GM23338 (cell line): ENCODE results near the gene CES3. TPM values are rescaled to one million over a fixed set of nuclear protein-coding genes. Genes with fewer than 3 reads are reported as not detected.

Experiments
- ATAC-seq: fragments of 200-7000 bp; cut with Tn5 transposase; 3 replicates; pipeline ENCODE4 v1.9.1; 2020
- DNase-seq: peaks from one replicate; pipeline ENCODE4 v3.0.0-alpha.2; 2015; ENCODE audit warnings: low spot score
- H2AFZ ChIP-seq: fragments of 200-600 bp; sonication (generic); 2 replicates; pipeline ENCODE4 v1.8.0; 2016; ENCODE audit warnings: antibody characterized with exemption, mild to moderate bottlenecking, moderate library complexity
- H3F3A ChIP-seq: fragments of 200-600 bp; sonication (generic); replicated peaks from 2 replicates; pipeline ENCODE4 v1.8.0; 2017; ENCODE audit warnings: antibody characterized with exemption, mixed run types, low read depth
- H3K27ac ChIP-seq: fragments of 200-600 bp; sonication (generic); 2 replicates; pipeline ENCODE4 v1.6.1; 2016; ENCODE audit warnings: low read depth
- H3K27me3 ChIP-seq: fragments of 200-600 bp; sonication (generic); 2 replicates; pipeline ENCODE4 v1.8.0; 2016; ENCODE audit warnings: mild to moderate bottlenecking, mixed run types, moderate library complexity; ENCODE audit not compliant: insufficient read depth
- H3K36me3 ChIP-seq: fragments of 200-600 bp; sonication (generic); 2 replicates; pipeline ENCODE4 v1.8.0; 2016; ENCODE audit warnings: mild to moderate bottlenecking; ENCODE audit not compliant: insufficient read depth
- H3K4me1 ChIP-seq: fragments of 200-600 bp; sonication (generic); 2 replicates; pipeline ENCODE4 v1.8.0; 2016; ENCODE audit warnings: mild to moderate bottlenecking, moderate library complexity; ENCODE audit not compliant: insufficient read depth
- H3K4me2 ChIP-seq: fragments of 200-600 bp; sonication (generic); 2 replicates; pipeline ENCODE4 v1.7.1; 2017; ENCODE audit warnings: mixed run types
- H3K4me3 ChIP-seq: fragments of 200-600 bp; sonication (generic); 2 replicates; pipeline ENCODE4 v1.6.1; 2016; ENCODE audit warnings: mixed run types
- H3K79me2 ChIP-seq: fragments of 200-600 bp; sonication (generic); replicated peaks from 2 replicates; pipeline ENCODE4 v1.8.0; 2017; ENCODE audit warnings: mild to moderate bottlenecking; ENCODE audit not compliant: insufficient read depth
- H3K9me2 ChIP-seq: fragments of 200-600 bp; sonication (generic); 2 replicates; pipeline ENCODE4 v1.8.0; 2017; ENCODE audit not compliant: insufficient read depth
- H4K20me1 ChIP-seq: fragments of 200-600 bp; sonication (generic); replicated peaks from 2 replicates; pipeline ENCODE4 v1.8.0; 2017; ENCODE audit warnings: mild to moderate bottlenecking; ENCODE audit not compliant: insufficient read depth
- H3K27ac Mint-ChIP-seq: 2 replicates; pipeline ENCODE4 v1.8.0; 2020; ENCODE audit warnings: inconsistent platforms, mild to moderate bottlenecking, moderate library complexity, mixed read lengths
- H3K27me3 Mint-ChIP-seq: 3 replicates; pipeline ENCODE4 v1.8.0; 2022; ENCODE audit warnings: low read depth, mild to moderate bottlenecking, moderate library complexity, mixed read lengths, inconsistent platforms; ENCODE audit not compliant: insufficient read depth, poor library complexity
- H3K36me3 Mint-ChIP-seq: 3 replicates; pipeline ENCODE4 v1.8.0; 2021; ENCODE audit warnings: low read depth, mild to moderate bottlenecking, inconsistent platforms, moderate library complexity, mixed read lengths
- H3K4me1 Mint-ChIP-seq: 3 replicates; pipeline ENCODE4 v1.8.0; 2020; ENCODE audit warnings: mild to moderate bottlenecking, inconsistent platforms, mixed read lengths
- H3K4me3 Mint-ChIP-seq: 3 replicates; pipeline ENCODE4 v1.8.0; 2021; ENCODE audit warnings: moderate library complexity, mild to moderate bottlenecking, inconsistent platforms, mixed read lengths
- H3K9me3 Mint-ChIP-seq: 3 replicates; pipeline ENCODE4 v1.8.0; 2020; ENCODE audit warnings: moderate library complexity, mild to moderate bottlenecking, inconsistent platforms, mixed read lengths
- CREB1 ChIP-seq: fragments of 250-450 bp; sonication (Bioruptor Pico); IDR thresholded peaks from 2 replicates; pipeline ENCODE4 v1.5.0; 2020; ENCODE audit warnings: low read depth, mild to moderate bottlenecking, moderate library complexity
- CTCF ChIP-seq, 2 experiments: fragments of 200-600 bp in 1 of 2; sonication (generic) in 1 of 2; conservative IDR thresholded peaks; 2 replicates each; pipeline versions ENCODE4 v1.5.1 to v1.6.1; 2016 to 2017; ENCODE audit warnings: antibody characterized with exemption in 2 of 2, low read depth in 2 of 2, mild to moderate bottlenecking in 2 of 2, moderate library complexity in 1 of 2
- EZH2 ChIP-seq: fragments of 200-600 bp; sonication (generic); IDR thresholded peaks from one replicate; pipeline ENCODE4 v1.8.0; 2017; ENCODE audit warnings: antibody characterized with exemption, mild to moderate bottlenecking, low read depth; ENCODE audit not compliant: unreplicated experiment
- JUNB ChIP-seq: IDR thresholded peaks from one replicate; pipeline ENCODE4 v1.6.1; 2016; ENCODE audit warnings: antibody characterized with exemption; ENCODE audit not compliant: unreplicated experiment
- NANOG ChIP-seq: IDR thresholded peaks from 2 replicates; pipeline ENCODE4 v1.6.1; 2016; ENCODE audit warnings: antibody characterized with exemption, borderline replicate concordance
- POLR2AphosphoS5 ChIP-seq: IDR thresholded peaks from 2 replicates; pipeline ENCODE4 v1.6.1; 2016; ENCODE audit warnings: antibody characterized with exemption, low read depth
- STAT1 ChIP-seq: IDR thresholded peaks from one replicate; pipeline ENCODE4 v1.6.1; 2016; ENCODE audit warnings: antibody characterized with exemption; ENCODE audit not compliant: unreplicated experiment
- ZNF114 ChIP-seq: fragments of 250-450 bp; sonication (Bioruptor Pico); IDR thresholded peaks from 2 replicates; pipeline ENCODE4 v1.5.0; 2020; ENCODE audit warnings: mild to moderate bottlenecking, moderate library complexity
- ZNF331 ChIP-seq: fragments of 250-450 bp; sonication (Bioruptor Pico); IDR thresholded peaks from 2 replicates; pipeline ENCODE4 v1.5.0; 2020; ENCODE audit warnings: low read depth, mild to moderate bottlenecking, moderate library complexity
- ZNF462 ChIP-seq: fragments of 250-450 bp; sonication (Bioruptor Pico); IDR thresholded peaks from 2 replicates; pipeline ENCODE4 v1.5.0; 2020; ENCODE audit warnings: mild to moderate bottlenecking, moderate library complexity
- polyA plus RNA-seq: library from polyadenylated mRNA; unstranded; fragments of >200 nt; fragmentation: Nextera tagmentation; extraction: Ambion mirVana; gene quantifications from 2 replicates; pipeline ENCODE4 v1.2.1, GENCODE V29; 2016
- total RNA-seq: library from RNA; depleted of rRNA; stranded (reverse); fragments of >200 nt; shearing (Covaris generic); gene quantifications from 2 replicates; pipeline ENCODE4 v1.2.3, GENCODE V29; 2014

Gene CES3
- total and polyA plus RNA-seq, 2 experiments from 2014 or later, result 0.55 to 1.0 TPM

GRCh38 chr16:66983033-66983432 is 22.0 kb downstream of the CES3 start:
- Histone ChIP-seq H3K4me3 (no peak overlapping the region), H3K36me3 (no peaks in the 10 kb centered on the region), H3K4me2 (no peak overlapping the region), H3K4me1 (no peaks in the 10 kb centered on the region), H3K79me2 (no peaks in the 10 kb centered on the region), H3F3A (no peaks in the 10 kb centered on the region), H3K9me2 (no peaks in the 10 kb centered on the region), H2AFZ (no peak overlapping the region), H3K27me3 (no peaks in the 10 kb centered on the region), H3K27ac (no peak overlapping the region), H4K20me1 (no peaks in the 10 kb centered on the region)
- no peaks in the 10 kb centered on the region for H3K9me3 Mint-ChIP-seq
- no peaks in the 10 kb centered on the region for H3K36me3 Mint-ChIP-seq
- H3K27me3 Mint-ChIP-seq, result peaks cover 2% of the 10 kb centered on the region
- ATAC-seq (no peak), DNase-seq (no peak)
- no peak overlapping the region for H3K27ac Mint-ChIP-seq
- no peak overlapping the region for H3K4me3 Mint-ChIP-seq
- TF ChIP-seq STAT1 (no peak), CREB1 (CRISPR knock-in tag) (no peak), JUNB (no peak), POLR2AphosphoS5 (no peak), CTCF (conservative IDR thresholded peaks at IDR 0.05; ENCODE audit: low read depth in 2 of 2) (no peak), EZH2 (no peak), ZNF462 (CRISPR knock-in tag) (no peak), ZNF331 (CRISPR knock-in tag) (no peak), NANOG (no peak), ZNF114 (no peak)
- H3K4me1 Mint-ChIP-seq, result no peaks in the 10 kb centered on the region
